ENCODE results near the gene PPRC1.

PPRC1 gene

DNA sequence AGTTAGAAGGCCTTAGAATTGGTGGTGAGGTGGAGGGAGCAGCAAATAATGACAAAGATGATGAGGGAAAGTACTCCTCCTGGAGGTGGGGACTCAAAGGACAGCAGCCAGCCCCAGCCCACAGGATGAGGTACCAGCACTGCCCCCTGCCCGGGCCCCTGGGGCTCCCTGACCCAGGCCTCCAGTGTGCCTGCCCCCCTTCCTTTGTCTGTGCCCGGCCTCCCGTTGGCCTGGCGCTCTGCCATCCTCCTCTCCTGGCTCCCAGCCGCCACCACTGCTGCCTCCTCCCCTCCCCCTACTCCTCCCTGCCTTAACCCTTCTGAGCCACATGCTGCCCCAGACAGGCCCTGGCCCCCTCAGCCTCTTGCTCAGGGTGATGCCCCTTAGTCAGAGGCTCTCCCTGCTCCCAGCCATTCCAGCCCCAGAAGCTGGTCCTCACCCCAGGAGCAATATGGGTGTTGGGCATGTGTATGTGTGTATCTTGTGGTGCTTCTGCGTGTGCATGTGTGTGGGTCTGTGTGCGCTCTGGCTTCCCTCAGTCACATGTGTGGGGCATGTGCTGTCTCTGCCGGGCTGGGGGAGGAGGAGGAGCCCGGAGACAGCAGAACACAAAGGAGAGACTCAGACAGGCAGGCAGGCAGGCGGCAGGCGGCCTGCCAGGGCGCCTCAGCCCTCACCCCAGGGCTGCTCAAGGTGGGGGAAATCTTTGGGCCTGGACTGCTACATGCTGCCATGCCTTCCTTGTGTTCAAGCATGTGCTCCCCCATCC is 15.3 kb upstream of the PPRC1 start:
- peak; percentile 61 for DNase-seq (ENCODE audit: low spot score)

DNA sequence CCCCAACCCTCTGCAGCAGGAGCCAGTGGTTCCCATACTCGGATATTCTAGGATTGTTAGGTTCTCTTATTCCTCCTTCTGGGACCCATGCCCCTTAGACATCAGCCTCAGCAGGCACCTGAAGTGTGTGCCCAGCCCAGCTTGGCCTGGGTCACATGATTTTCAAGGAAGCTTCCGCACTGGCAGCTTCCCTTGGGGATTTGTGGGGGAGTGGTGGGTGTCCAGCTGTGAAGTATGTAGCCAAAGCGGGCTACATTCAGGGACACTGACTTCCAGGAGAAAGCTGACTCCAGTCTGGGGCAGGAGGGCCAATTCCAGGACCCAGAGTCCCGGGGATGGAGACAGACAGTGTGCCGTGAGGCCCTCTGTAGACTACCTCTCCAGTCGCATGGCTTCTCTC is 14.0 kb upstream of the PPRC1 start:
- no peak for DNase-seq (ENCODE audit: low spot score)

DNA sequence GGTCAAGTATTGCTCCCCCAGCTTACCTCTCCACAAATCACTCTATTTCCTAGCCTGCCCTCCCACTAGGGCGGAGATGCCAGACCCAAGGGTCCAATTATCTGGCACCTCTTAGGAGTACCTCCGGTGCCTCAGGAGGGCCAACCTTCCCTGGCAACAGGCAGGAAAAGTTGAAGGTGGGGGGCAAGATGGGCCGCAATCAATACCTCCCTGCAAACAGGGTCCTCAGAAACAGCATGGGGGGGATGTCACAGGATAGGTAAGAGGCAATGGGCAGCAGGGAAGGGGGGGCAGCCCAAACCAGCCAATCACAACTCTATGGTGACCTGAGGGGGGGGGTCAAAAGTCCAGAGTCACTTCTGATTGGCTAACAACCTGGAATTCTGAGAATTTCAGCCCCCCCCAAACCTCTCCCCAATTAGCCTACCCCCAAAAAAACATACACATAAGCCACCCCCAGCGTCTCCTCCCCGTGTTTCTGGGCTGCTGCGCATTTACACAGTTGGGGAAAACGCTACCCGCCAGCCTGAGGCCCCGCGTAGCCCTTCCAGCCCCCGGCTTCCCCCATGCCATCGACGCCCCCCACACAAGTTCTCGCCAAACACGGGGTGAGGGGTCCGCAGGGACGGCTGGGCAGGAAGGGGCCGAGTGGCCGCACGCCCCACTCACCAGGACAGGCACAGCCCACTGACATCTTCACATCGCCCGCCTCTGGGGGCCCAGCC is 13.3 kb upstream of the PPRC1 start:
- peak; percentile 88 for DNase-seq (ENCODE audit: low spot score)

DNA sequence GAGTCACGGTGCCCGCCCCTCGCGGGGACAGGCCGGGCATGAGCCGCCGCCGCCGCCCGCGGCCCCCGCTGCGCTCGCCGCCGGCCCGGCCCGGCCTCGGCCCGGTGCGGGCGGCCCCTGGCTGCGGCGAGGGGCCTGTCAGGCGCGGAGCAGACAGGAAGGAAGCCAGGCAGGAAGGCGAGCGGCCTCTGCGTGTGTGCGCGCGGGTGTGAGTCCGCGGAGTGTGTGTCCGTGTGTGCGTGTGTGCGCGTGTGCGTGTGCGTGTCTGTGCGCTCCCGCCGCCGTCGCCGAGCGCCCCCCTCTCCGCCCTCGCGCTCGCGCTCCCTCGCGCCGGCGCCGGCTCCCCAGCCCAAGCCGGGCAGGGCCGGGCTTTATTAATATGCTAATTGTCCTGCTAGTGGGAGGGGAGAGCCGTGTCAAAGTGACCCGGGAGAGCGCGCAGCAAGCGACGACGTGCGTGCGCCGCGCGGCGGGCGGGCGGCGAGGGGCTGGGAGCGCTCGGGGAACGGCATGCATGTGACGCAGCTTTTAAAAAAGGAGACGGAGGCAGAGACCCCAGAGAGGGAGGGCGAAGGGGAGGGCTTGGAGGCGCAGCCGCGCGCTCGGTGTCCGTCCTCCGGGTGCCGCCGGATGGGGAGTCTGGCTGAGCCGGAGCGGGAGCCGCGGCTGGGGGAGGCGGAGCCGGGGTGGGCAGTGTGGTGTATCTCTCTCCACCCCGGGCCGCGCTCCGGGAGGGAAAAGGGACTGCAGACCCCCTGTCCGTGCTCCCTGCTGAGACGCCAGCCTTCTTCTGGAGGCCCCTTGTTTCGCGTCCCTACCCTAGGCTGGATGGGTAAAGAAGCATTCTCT is 12.5 kb upstream of the PPRC1 start, which contains the start of gene LDB1:
Gene LDB1, minus strand, starts transcription at position 227 of the 849 bp plus-strand sequence. CDS start 258 bp downstream, outside the sequence.
- DNase-seq (ENCODE audit: low spot score), result peak; percentile 86

DNA sequence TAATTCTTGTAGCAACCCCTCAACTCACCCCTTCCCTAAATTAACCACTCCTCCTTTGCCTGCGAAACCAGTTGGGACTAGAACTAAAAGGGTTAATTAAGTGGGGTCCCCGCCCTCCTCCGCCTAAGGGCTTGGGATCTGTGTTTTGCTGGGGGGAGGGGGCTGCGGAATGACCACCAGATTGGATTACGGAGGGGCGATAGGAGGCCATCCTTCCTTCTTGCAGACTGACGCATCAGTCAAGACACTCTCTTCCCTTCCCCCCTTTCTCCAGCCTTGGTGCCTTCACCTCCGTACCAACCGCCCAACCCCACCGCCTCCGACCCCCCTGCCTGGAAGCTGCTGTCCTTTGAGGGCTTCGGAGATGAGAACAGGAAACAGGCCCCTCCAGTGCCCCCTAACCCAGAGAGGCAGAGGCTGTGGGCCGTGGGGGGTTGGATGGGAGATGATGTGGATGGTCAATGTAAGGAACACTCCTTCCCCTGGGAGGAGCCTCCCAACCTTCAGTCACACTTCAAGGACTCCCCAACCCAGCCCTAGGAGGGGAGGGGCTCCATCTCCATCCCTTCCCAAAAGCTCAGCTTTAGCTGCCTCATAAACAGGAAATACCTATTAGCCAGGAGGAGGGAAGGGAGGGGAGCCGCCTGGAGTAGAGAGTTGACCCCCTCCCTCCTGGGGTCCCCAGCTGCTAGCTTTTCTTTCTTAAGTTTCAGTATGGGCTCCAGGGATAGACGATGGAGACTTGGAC is 11.7 kb upstream of the PPRC1 start:
- DNase-seq (ENCODE audit: low spot score), result peak; percentile 57

DNA sequence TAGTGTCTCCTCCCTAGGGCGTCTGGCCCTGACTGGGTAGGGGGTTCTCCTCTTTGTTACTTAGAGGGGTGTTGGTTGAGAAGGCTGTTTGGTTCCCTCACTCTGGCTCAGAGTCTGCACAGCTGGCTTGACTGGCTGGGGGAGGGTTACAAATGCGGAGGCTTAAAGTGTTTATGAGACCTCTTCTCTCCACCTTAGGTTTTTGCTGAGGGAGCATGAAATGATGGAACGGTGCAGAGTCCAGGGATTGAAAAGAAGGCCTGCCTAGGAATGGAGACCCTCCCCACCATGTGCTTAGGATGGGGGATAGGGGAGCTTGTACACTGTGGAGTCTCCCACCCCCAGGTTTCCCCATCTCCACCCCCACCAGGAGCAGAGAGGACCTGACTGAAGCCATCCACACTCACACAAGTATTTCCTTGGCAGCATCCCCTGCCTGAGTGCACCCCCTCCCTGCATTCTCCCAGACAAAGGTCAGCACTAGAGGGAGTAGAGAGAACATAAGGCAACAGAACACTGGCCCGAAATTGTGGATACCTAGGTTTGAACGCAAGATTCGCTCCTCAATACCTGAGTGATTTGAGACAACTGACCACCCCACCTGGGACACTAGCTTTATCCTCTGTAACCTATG is 11.0 kb upstream of the PPRC1 start:
- DNase-seq (ENCODE audit: low spot score), result no peak

DNA sequence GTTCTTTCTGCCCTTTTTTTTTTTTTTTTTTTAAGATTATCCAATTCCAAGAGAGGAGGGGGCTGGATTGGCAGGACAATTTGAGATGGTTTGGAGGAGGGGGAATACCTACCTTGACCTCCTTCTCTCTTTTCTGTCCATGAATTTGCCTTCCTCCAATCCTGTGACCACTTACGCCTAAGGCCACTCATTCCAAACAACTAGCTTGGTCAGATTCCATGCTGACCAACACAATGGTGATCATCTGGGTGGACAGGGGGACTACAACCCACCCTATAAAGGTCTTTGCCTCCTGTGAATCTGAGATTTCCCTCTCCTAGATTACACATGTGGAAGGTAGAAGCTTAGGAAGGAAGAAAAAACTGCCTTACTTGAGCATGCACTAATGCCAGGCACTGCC is 10.4 kb upstream of the PPRC1 start:
- DNase-seq (ENCODE audit: low spot score), result no peak

DNA sequence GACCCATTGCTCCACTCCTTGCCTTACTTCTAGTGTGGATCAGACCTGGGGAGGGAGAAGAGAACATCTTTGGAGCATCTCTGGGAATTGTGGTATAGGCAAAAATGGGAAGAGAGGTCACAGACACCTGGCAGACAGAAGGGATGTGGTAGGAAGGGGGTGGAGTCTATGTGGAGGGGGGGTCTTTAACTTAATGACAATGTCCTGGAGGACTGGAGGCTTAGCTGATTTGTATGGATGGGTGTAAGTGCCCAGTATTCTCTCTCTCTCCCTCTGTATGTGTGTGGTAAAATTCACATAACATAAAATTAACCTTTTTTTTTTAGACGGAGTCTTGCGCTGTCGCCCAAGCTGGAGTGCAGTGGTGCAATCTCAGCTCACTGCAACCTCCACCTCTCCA is 9.6 kb upstream of the PPRC1 start:
- no peak for DNase-seq (ENCODE audit: low spot score)

DNA sequence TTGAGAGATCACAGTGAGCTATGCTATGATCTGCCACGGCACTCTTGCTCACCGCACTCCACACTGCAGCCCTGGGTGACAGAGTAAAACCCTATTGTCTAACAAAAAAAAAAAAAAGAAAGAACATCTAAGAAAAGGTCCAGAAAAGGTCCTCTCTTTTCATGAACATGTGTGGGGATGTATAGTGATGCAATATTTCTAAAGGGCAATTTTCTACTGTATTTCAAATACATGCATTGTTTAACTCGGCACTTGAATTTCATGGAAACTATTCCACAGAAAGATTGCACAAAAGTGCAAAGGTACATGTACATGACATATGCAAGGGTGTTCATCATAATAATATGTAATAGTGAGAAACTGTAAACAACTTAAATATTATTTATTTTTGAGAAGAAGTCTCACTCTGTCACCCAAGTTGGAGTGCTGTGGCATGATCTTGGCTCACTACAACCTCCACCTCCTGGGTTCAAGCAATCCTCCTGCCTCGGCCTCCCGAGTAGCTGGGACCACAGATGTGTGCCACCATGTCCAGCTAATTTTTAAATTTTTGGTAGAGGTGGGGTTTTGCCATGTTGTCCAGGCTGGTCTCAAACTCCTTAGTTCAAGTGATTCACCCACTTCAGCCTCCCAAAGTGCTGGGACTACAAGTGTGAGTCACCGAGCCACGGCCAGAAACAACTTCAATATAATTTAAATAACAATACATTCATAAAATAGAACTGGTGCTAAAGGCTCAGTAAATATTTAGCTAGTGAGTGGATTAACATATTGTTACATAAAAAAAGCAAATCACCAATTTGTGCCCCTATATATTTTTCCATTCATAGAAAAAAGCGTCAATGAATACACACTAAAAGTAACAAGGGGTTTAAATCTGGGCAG is 1.3 kb upstream of the PPRC1 start:
- no peak for DNase-seq (ENCODE audit: low spot score)

DNA sequence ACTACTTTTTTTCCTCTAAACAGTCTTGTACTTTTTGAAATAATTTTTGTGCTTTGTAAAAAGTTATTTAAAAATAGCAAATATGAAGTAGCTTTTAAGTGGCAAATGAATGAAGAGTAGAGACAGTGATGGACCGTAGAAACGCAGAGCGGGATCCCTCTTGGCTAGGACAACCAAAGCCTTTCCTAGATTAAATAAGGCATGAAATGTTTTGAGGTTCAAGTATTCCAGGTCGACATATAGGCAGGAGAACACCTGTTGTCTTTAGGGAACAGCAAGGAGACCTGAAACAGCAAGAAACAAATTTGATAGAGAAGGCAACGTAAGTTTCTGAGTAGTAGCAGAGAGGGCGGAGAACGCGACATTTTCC is 662 bp upstream of the PPRC1 start:
- DNase-seq (ENCODE audit: low spot score), result no peak

DNA sequence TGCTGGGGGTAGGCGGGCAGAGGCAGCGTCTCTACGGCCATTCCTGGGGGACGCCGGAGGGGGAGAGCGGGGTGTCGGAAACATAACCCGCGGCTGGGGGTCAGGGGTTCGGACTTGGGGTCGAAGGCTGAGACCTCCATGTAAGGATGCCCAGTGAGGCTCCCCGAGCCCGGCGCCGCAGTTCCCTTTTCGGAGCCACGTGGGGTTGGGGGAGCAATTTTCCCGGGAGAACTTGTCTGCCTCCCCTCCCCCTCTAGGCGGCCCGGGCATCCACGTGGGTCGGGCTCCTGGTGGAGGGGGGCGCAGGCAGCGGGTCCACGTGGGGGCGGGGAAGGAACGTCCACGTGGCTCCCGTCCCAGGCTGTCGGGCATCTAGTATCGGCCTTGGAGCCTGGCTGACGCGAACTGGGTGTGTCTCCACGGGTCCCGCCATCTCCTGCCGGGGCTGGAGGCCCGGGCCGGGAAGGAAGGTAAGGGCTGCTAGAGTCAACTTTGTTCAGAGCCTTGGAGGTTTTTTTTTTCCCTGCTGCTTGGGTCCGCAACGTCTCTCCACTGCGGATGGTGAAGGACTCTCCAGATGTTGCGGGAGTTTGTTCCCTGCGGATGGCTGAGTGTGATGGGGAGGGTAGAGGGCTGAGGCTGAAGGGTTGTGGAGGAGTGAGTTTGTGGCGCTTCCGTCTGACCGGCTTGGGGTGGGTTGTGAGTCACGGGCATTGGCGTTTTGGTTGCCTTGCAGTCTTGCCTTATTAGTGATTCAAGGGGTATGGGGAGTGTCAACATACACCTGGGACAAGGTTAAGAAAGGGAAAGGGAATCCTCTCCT is 744 bp downstream of the PPRC1 start:
- DNase-seq (ENCODE audit: low spot score), result peak; percentile 80

DNA sequence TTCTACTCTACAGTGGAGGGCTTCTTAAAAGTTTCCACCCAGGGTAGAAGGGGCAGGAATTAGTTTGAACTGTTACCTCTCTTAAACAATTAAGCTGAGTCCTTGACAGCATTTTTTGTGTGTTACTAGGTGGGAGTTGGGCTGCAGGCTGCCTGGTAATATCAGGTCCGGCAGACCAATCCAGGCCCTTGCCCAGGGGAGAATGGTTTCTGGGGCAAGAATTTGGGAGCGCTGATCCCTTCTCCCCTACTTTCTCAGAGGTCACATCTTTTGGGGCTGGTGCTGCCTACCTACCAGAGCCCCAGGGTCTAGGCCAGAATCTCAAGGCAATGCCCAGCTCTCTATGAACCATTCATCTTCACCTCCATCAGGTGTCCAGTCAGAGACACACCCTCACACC is 1.6 kb downstream of the PPRC1 start:
- DNase-seq (ENCODE audit: low spot score), result no peak

DNA sequence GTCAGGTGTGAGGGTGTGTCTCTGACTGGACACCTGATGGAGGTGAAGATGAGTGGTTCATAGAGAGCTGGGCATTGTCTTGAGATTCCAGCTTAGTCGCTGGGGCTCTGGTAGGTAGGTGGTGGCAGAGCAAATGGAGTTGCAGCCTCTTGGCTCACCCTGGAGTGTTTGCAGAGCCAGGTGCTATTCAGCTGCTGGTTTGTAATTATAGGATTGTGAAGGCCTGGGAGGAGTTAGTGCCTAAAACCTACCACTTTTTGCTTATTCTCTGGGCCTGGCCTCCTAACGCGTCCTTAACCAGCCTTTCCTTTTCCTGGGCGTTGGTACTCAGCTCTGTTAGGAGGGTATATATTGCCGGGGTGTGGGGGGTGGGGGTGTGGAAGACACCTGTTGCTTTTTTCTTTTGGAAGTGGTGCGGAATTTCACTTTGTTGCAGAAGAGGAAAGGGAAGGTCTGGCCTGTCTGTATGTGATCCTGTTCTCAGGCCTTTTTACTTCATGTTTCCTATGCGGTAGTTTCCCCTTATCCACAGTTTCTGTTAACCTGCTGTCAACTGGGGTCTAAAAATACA is 3.2 kb downstream of the PPRC1 start:
- no peak for DNase-seq (ENCODE audit: low spot score)

DNA sequence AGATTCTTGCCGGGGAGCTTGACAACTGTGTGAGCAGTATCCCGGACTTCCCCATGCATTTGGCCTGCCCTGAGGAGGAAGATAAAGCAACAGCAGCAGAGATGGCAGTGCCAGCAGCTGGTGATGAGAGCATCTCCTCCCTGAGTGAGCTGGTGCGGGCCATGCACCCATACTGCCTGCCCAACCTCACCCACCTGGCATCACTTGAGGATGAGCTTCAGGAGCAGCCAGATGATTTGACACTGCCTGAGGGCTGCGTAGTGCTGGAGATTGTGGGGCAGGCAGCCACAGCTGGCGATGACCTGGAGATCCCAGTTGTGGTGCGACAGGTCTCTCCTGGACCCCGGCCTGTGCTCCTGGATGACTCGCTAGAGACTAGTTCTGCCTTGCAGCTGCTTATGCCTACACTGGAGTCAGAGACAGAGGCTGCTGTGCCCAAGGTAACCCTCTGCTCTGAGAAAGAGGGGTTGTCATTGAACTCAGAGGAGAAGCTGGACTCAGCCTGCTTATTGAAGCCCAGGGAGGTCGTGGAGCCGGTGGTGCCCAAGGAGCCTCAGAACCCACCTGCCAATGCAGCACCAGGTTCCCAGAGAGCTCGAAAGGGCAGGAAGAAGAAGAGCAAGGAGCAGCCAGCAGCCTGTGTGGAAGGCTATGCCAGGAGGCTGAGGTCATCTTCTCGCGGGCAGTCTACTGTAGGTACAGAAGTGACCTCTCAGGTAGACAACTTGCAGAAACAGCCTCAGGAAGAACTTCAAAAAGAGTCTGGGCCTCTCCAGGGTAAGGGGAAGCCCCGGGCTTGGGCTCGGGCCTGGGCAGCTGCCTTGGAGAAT is 6.7 kb downstream of the PPRC1 start:
- DNase-seq (ENCODE audit: low spot score), result no peak

DNA sequence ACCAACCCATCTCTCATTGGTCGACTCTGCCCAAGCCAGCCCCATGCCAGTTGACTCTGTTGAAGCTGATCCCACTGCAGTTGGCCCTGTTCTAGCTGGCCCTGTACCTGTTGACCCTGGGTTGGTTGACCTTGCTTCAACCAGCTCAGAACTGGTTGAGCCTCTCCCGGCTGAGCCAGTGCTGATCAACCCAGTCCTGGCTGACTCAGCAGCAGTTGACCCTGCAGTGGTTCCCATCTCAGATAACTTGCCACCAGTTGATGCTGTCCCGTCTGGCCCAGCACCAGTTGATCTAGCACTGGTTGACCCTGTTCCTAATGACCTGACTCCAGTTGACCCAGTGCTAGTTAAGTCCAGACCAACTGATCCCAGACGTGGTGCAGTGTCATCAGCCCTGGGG is 7.4 kb downstream of the PPRC1 start:
- DNase-seq (ENCODE audit: low spot score), result no peak

DNA sequence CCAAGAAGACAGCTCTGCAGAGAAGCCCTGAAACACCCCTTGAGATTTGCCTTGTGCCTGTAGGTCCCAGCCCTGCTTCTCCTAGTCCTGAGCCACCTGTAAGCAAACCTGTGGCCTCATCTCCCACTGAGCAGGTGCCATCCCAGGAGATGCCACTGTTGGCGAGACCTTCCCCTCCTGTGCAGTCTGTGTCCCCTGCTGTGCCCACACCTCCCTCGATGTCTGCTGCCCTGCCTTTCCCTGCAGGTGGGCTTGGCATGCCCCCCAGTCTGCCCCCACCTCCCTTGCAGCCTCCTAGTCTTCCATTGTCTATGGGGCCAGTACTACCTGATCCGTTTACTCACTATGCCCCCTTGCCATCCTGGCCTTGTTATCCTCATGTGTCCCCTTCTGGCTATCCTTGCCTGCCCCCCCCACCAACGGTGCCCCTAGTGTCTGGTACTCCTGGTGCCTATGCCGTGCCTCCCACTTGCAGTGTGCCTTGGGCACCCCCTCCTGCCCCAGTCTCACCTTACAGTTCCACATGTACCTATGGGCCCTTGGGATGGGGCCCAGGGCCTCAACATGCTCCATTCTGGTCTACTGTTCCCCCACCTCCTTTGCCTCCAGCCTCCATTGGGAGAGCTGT is 8.2 kb downstream of the PPRC1 start:
- DNase-seq (ENCODE audit: low spot score), result no peak

DNA sequence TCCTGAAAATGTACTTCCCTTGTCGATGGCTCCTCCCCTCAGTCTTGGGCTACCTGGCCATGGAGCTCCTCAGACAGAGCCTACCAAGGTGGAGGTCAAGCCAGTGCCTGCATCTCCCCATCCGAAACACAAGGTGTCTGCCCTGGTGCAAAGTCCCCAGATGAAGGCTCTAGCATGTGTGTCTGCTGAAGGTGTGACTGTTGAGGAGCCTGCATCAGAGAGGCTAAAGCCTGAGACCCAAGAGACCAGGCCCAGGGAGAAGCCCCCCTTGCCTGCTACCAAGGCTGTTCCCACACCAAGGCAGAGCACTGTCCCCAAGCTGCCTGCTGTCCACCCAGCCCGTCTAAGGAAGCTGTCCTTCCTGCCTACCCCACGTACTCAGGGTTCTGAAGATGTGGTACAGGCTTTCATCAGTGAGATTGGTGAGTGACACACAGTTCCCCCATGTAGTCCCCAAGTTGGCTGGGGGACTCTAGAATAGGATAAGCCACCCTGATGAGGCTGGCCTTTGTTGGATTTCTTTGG is 8.8 kb downstream of the PPRC1 start:
- DNase-seq (ENCODE audit: low spot score), result no peak
